ENCODE measurements around the gene NBEAL1. TPM values are rescaled to one million over a fixed set of nuclear protein-coding genes. Genes with fewer than 3 reads are reported as not detected.
"Not testable (repeated sequence)": the region's sequence is repeated elsewhere in the genome, so short reads cannot be mapped to it uniquely, and the experiment has no call there.

Gene NBEAL1
- total RNA-seq, 5 donors from 2014 or later (not counting 1 experiment from before 2014, with no cell fraction given): 11.0 to 17.9 (median 14.3) TPM

DNA sequence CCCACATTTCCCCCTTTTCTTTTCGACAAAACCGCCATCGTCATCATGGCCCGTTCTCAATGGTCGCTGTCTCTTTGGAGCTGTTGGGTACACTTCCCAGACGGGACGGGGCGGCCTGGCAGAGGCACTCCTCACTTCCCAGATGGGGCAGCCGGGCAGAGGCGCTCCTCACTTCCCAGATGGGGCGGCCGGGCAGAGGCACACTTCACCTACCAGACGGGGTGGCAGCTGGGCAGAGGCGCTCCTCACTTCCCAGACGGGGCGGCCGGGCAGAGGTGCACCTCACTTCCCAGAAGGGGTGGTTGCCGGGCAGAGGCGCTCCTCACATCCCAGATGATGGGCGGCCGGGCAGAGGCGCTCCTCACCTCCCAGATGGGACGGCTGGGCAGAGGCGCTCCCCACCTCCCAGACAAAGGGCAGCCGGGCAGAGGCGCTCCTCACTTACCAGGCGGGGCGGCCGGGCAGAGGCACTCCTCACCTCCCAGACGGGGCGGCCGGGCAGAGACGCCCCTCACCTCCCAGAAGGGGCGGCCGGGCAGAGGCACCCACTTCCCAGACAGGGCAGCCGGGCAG, 51.9 kb downstream of the NBEAL1 start:
- DNase-seq; H3K36me3 ChIP-seq (ENCODE audit: control insufficient read depth in 2 of 2, extremely low read depth in 1 of 2, insufficient read depth in 1 of 2, low read length in 1 of 2); H3K4me1 Mint-ChIP-seq; H3K27me3 Mint-ChIP-seq; H3K27ac Mint-ChIP-seq; H3K27ac ChIP-seq (ENCODE audit: low read length); ATAC-seq (replicated peaks in 1 of 4); H3K4me3 ChIP-seq (ENCODE audit: control insufficient read depth in 1 of 2, extremely low read depth in 1 of 2, low read length in 1 of 2); H3K4me3 Mint-ChIP-seq; H3K9me3 ChIP-seq; H3K4me1 ChIP-seq (ENCODE audit: control insufficient read depth in 1 of 2, extremely low read depth in 1 of 2, insufficient read depth in 2 of 2, low read length in 2 of 2); POLR2A ChIA-PET; CTCF ChIA-PET; H3K9me3 Mint-ChIP-seq; H3K27me3 ChIP-seq (replicated peaks in 1 of 2; ENCODE audit: control insufficient read depth in 2 of 2, extremely low read depth in 1 of 2, insufficient read depth in 2 of 2, low read length in 1 of 2): not testable (repeated sequence)
- peaks cover 41% of the 10 kb centered on the region for H3K36me3 Mint-ChIP-seq
- 98% methylated on average over 14 of the region's 36 CpGs for WGBS (ENCODE audit: insufficient coverage)

DNA sequence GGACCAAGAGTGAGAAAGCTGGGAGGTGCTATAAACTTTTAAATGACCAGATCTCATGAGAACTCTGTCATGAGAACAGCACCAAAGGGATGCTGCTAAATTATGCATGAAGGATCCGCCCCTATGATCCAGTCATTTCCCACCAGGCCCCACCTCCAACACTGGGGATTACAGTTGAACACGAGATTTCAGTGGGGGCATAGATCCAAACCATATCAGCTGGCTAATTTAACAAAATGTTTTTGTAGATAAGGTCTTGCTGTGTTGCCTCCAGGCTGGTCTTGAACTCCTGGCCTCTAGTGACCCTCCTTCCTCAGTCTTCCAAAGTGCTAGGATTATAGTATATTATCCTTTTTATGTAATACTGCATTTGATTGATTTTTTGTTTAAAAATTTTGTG, 56.0 kb downstream of the NBEAL1 start:
- Histone ChIP-seq H3K9me3 (no peaks in the 10 kb centered on the region), H3K36me3 (ENCODE audit: control insufficient read depth in 2 of 2, extremely low read depth in 1 of 2, insufficient read depth in 1 of 2, low read length in 1 of 2) (no peaks in the 10 kb centered on the region), H3K27me3 (replicated peaks in 1 of 2; ENCODE audit: control insufficient read depth in 2 of 2, extremely low read depth in 1 of 2, insufficient read depth in 2 of 2, low read length in 1 of 2) (no peaks in the 10 kb centered on the region), H3K4me3 (ENCODE audit: control insufficient read depth in 1 of 2, extremely low read depth in 1 of 2, low read length in 1 of 2) (no peak overlapping the region), H3K4me1 (ENCODE audit: control insufficient read depth in 1 of 2, extremely low read depth in 1 of 2, insufficient read depth in 2 of 2, low read length in 2 of 2) (no peaks in the 10 kb centered on the region), H3K27ac (ENCODE audit: low read length) (no peak overlapping the region)
- Mint-ChIP-seq H3K36me3 (peaks cover 44% of the 10 kb centered on the region), H3K27ac (no peak overlapping the region), H3K4me3 (no peak overlapping the region), H3K9me3 (peaks cover 8 to 12% (median 8%) of the 10 kb centered on the region in 3 donors), H3K27me3 (no peaks in the 10 kb centered on the region), H3K4me1 (no peaks in the 10 kb centered on the region)
- CTCF ChIA-PET: no interaction called here
- WGBS (ENCODE audit: insufficient coverage): no CpG with 5 or more reads among the region's 2 CpGs
- POLR2A ChIA-PET: no interaction called here
- ATAC-seq (replicated peaks in 1 of 4) (no peak), DNase-seq (no peak)

DNA sequence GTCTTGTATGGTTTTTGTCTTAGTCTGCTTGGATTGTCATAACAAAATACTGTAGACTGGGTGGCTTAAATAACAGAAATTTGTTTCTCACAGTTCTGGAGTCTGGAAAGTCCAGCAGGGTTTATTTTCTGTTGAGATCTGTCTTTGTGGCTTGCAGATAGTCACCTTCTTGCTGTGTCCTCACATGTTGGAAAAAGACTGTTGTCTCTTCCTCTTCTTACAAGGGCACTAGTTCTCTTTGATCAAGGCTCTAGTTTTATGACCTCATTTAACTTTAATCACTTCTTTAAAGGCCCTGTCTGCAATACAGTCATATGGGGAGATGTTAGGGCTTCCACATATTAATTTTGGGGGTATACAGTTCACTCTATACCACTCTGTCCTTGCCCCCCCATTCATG, 56.5 kb downstream of the NBEAL1 start:
- no peak overlapping the region for H3K4me3 Mint-ChIP-seq
- ChIA-PET POLR2A (no interaction called here), CTCF (no interaction called here)
- H3K4me1 ChIP-seq (ENCODE audit: control insufficient read depth in 1 of 2, extremely low read depth in 1 of 2, insufficient read depth in 2 of 2, low read length in 2 of 2): no peaks in the 10 kb centered on the region
- H3K27ac Mint-ChIP-seq: no peak overlapping the region
- no peak overlapping the region for H3K4me3 ChIP-seq (ENCODE audit: control insufficient read depth in 1 of 2, extremely low read depth in 1 of 2, low read length in 1 of 2)
- H3K27ac ChIP-seq (ENCODE audit: low read length): no peak overlapping the region
- peaks cover 41% of the 10 kb centered on the region for H3K36me3 Mint-ChIP-seq
- ATAC-seq (replicated peaks in 1 of 4): no peak
- no peaks in the 10 kb centered on the region for H3K4me1 Mint-ChIP-seq
- H3K27me3 Mint-ChIP-seq: no peaks in the 10 kb centered on the region
- DNase-seq: no peak
- H3K9me3 ChIP-seq: no peaks in the 10 kb centered on the region
- no peaks in the 10 kb centered on the region for H3K27me3 ChIP-seq (replicated peaks in 1 of 2; ENCODE audit: control insufficient read depth in 2 of 2, extremely low read depth in 1 of 2, insufficient read depth in 2 of 2, low read length in 1 of 2)
- no peaks in the 10 kb centered on the region for H3K36me3 ChIP-seq (ENCODE audit: control insufficient read depth in 2 of 2, extremely low read depth in 1 of 2, insufficient read depth in 1 of 2, low read length in 1 of 2)
- H3K9me3 Mint-ChIP-seq: peaks cover 8 to 12% (median 8%) of the 10 kb centered on the region in 3 donors

DNA sequence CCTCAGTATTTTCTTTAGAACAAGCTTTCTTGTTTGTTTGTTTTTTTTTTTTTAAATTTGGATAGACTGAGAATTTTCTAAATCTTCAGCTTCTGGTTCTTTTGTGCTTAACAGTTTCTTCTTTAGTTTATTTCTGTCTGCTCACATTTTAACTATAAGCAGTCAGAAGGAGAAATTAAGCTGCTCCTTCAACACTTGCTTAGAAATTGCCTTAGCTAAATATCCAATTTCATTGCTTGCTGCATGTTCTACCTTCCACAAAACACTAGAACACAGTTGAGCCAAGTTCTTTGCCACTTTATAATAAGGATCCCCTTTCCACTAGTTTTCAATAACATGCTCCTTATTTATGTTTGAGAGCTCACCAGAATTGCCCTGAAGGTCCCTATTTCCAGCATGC, 57.7 kb downstream of the NBEAL1 start:
- Histone ChIP-seq H3K27ac (ENCODE audit: low read length) (no peak overlapping the region), H3K4me3 (ENCODE audit: control insufficient read depth in 1 of 2, extremely low read depth in 1 of 2, low read length in 1 of 2) (no peak overlapping the region)
- POLR2A ChIA-PET: no interaction called here

DNA sequence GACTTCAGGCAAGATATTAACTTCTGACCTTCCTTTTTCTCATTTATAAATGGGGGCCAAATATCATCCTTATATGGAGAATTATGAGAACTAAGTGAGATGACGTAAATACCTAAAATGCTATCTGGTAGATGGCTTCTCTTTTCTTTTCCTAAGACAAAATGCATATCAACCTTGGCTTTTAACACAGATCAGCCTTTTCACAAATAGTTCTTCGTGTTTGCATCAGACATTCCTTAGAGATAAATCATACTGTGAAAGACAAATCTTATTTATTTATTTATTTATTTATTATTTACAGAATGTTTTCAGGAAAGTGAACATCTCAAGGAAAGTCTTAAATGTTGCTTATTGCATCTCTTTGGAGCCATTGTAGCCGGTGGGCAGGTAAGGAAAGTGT, 62.8 kb downstream of the NBEAL1 start:
- Histone ChIP-seq H3K9me3 (no peaks in the 10 kb centered on the region), H3K27ac (ENCODE audit: low read length) (no peak overlapping the region), H3K4me1 (ENCODE audit: control insufficient read depth in 1 of 2, extremely low read depth in 1 of 2, insufficient read depth in 2 of 2, low read length in 2 of 2) (no peaks in the 10 kb centered on the region), H3K27me3 (replicated peaks in 1 of 2; ENCODE audit: control insufficient read depth in 2 of 2, extremely low read depth in 1 of 2, insufficient read depth in 2 of 2, low read length in 1 of 2) (no peaks in the 10 kb centered on the region), H3K36me3 (ENCODE audit: control insufficient read depth in 2 of 2, extremely low read depth in 1 of 2, insufficient read depth in 1 of 2, low read length in 1 of 2) (no peaks in the 10 kb centered on the region), H3K4me3 (ENCODE audit: control insufficient read depth in 1 of 2, extremely low read depth in 1 of 2, low read length in 1 of 2) (no peak overlapping the region)
- Mint-ChIP-seq H3K36me3 (peaks cover 31% of the 10 kb centered on the region), H3K9me3 (peaks cover 4 to 9% (median 5%) of the 10 kb centered on the region in 3 donors), H3K27ac (no peak overlapping the region), H3K27me3 (no peaks in the 10 kb centered on the region), H3K4me1 (no peaks in the 10 kb centered on the region), H3K4me3 (no peak overlapping the region)
- ATAC-seq (replicated peaks in 1 of 4): no peak
- ChIA-PET POLR2A (no interaction called here), CTCF (interaction anchor here in 1 of 2 donors (0.6 kb wide), 1 partner anchor 62 kb away, joined by 3 read pairs; no protein-coding TSS in a partner anchor)
- no peak for DNase-seq
- WGBS (ENCODE audit: insufficient coverage): no CpG with 5 or more reads among the region's 3 CpGs

More for the DNA sequence above, 57.7 kb downstream of the NBEAL1 start:
- peaks cover 8 to 12% (median 8%) of the 10 kb centered on the region in 3 donors for H3K9me3 Mint-ChIP-seq
- Histone ChIP-seq H3K4me1 (ENCODE audit: control insufficient read depth in 1 of 2, extremely low read depth in 1 of 2, insufficient read depth in 2 of 2, low read length in 2 of 2) (no peaks in the 10 kb centered on the region), H3K27me3 (replicated peaks in 1 of 2; ENCODE audit: control insufficient read depth in 2 of 2, extremely low read depth in 1 of 2, insufficient read depth in 2 of 2, low read length in 1 of 2) (no peaks in the 10 kb centered on the region), H3K9me3 (no peaks in the 10 kb centered on the region), H3K36me3 (ENCODE audit: control insufficient read depth in 2 of 2, extremely low read depth in 1 of 2, insufficient read depth in 1 of 2, low read length in 1 of 2) (no peaks in the 10 kb centered on the region)
- no peaks in the 10 kb centered on the region for H3K27me3 Mint-ChIP-seq
- DNase-seq: no peak
- H3K27ac Mint-ChIP-seq: no peak overlapping the region
- no peak for ATAC-seq (replicated peaks in 1 of 4)
- no peaks in the 10 kb centered on the region for H3K4me1 Mint-ChIP-seq
- CTCF ChIA-PET: interaction anchor here (0.6 kb wide), 2 partner anchors 77 to 744 kb away, joined by 3 read pairs; no protein-coding TSS in a partner anchor
- no peak overlapping the region for H3K4me3 Mint-ChIP-seq
- peaks cover 43% of the 10 kb centered on the region for H3K36me3 Mint-ChIP-seq

DNA sequence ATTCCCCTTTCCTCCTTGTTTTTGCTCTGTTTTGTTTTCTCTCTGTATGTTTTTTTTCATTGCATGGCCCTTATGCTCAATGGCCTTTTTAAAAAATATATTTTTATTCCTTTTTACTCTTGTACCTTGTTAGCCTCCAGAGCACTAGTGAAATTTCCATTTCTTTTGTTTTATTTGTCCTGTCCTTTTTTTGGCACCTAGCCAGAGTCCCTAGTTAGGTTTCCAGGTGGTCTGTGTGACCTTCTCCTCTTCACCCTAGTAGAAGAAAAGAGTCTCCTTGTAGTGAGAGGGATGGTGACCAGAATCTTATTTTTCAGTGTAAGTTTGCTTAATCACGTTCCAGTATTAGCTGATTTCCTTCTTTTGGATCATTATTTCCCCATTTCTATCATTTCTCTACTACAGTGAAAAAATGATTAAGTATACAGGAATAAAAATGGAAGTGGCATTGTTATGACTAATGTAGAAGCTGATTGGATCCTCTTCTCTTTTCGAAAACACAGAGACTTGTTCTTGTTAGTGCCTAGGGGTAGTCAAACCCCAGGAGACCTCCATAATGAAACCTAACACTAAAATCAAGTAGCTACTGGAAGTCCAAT, 65.9 kb downstream of the NBEAL1 start:
- ChIA-PET CTCF (no interaction called here), POLR2A (interaction anchor here in 1 of 2 donors (0.7 kb wide), 1 partner anchor 79 kb away, joined by 3 read pairs; no protein-coding TSS in a partner anchor)
- H3K4me3 Mint-ChIP-seq: no peak overlapping the region
- H3K4me1 Mint-ChIP-seq: no peaks in the 10 kb centered on the region
- H3K27ac ChIP-seq (ENCODE audit: low read length): no peak overlapping the region
- H3K27me3 Mint-ChIP-seq: no peaks in the 10 kb centered on the region
- no peaks in the 10 kb centered on the region for H3K36me3 ChIP-seq (ENCODE audit: control insufficient read depth in 2 of 2, extremely low read depth in 1 of 2, insufficient read depth in 1 of 2, low read length in 1 of 2)
- H3K36me3 Mint-ChIP-seq: peaks cover 19% of the 10 kb centered on the region
- H3K27ac Mint-ChIP-seq: no peak overlapping the region
- WGBS (ENCODE audit: insufficient coverage): no CpG with 5 or more reads among the region's 2 CpGs
- no peaks in the 10 kb centered on the region for H3K4me1 ChIP-seq (ENCODE audit: control insufficient read depth in 1 of 2, extremely low read depth in 1 of 2, insufficient read depth in 2 of 2, low read length in 2 of 2)
- DNase-seq: no peak
- H3K9me3 ChIP-seq: no peaks in the 10 kb centered on the region
- ATAC-seq (replicated peaks in 1 of 4): no peak
- no peak overlapping the region for H3K4me3 ChIP-seq (ENCODE audit: control insufficient read depth in 1 of 2, extremely low read depth in 1 of 2, low read length in 1 of 2)
- no peaks in the 10 kb centered on the region for H3K27me3 ChIP-seq (replicated peaks in 1 of 2; ENCODE audit: control insufficient read depth in 2 of 2, extremely low read depth in 1 of 2, insufficient read depth in 2 of 2, low read length in 1 of 2)
- H3K9me3 Mint-ChIP-seq: no peaks in the 10 kb centered on the region

Measured in T-cell (primary cell).